ENCODE measurements around the gene BARHL1.

BARHL1 gene

GRCh38 chr9:132588501-132589147 is 6.2 kb downstream of the BARHL1 start:
- Mint-ChIP-seq H3K4me3 (no peak overlapping the region), H3K27me3 (ENCODE audit: low read depth) (peaks cover 97% of the 10 kb centered on the region), H3K36me3 (ENCODE audit: low read depth) (peaks cover 10% of the 10 kb centered on the region), H3K4me1 (peaks cover 5% of the 10 kb centered on the region), H3K9me3 (no peaks in the 10 kb centered on the region), H3K27ac (no peak overlapping the region)
- no peak for TF ChIP-seq CTCF (IDR thresholded peaks at IDR 0.05; ENCODE audit: unreplicated experiment in 3 of 3)

GRCh38 chr9:132589148-132590036 is 7.0 kb downstream of the BARHL1 start:
- Mint-ChIP-seq H3K4me3 (no peak overlapping the region), H3K27ac (no peak overlapping the region), H3K27me3 (ENCODE audit: low read depth) (peaks cover 95% of the 10 kb centered on the region), H3K36me3 (ENCODE audit: low read depth) (peaks cover 11% of the 10 kb centered on the region), H3K9me3 (no peaks in the 10 kb centered on the region), H3K4me1 (peaks cover 5% of the 10 kb centered on the region)
- no peak for TF ChIP-seq CTCF (IDR thresholded peaks at IDR 0.05; ENCODE audit: unreplicated experiment in 3 of 3)

- Mint-ChIP-seq H3K9me3 (no peaks in the 10 kb centered on the region), H3K36me3 (ENCODE audit: low read depth) (peaks cover 14% of the 10 kb centered on the region), H3K27me3 (ENCODE audit: low read depth) (peaks cover 95% of the 10 kb centered on the region), H3K4me3 (no peak overlapping the region), H3K4me1 (peaks cover 5% of the 10 kb centered on the region), H3K27ac (no peak overlapping the region)
- TF ChIP-seq CTCF (IDR thresholded peaks at IDR 0.05; ENCODE audit: unreplicated experiment in 3 of 3) = no peak
These were observed 7.6 kb downstream of the BARHL1 start for GRCh38 chr9:132590037-132590317.

GRCh38 chr9:132590318-132591182 is 8.1 kb downstream of the BARHL1 start:
- Mint-ChIP-seq H3K4me3 (no peak overlapping the region), H3K27ac (no peak overlapping the region), H3K9me3 (no peaks in the 10 kb centered on the region), H3K36me3 (ENCODE audit: low read depth) (peaks cover 16% of the 10 kb centered on the region), H3K4me1 (peaks cover 5% of the 10 kb centered on the region), H3K27me3 (ENCODE audit: low read depth) (peaks cover 95% of the 10 kb centered on the region)
- no peak for TF ChIP-seq CTCF (IDR thresholded peaks at IDR 0.05; ENCODE audit: unreplicated experiment in 3 of 3)

GRCh38 chr9:132591244-132591643 is 8.8 kb downstream of the BARHL1 start:
- Mint-ChIP-seq H3K36me3 (ENCODE audit: low read depth) (peaks cover 23% of the 10 kb centered on the region), H3K4me3 (peak overlapping the region in 1 of 3 experiments; percentile 50), H3K9me3 (no peaks in the 10 kb centered on the region), H3K27me3 (ENCODE audit: low read depth) (peaks cover 90% of the 10 kb centered on the region), H3K27ac (no peak overlapping the region), H3K4me1 (peaks cover 5% of the 10 kb centered on the region)
- TF ChIP-seq CTCF (IDR thresholded peaks at IDR 0.05; ENCODE audit: unreplicated experiment in 3 of 3) = no peak
